MV-4-11 (cell line): Measurements from ENCODE around the gene GIMAP2.
"Not testable (repeated sequence)": the region's sequence is repeated elsewhere in the genome, so short reads cannot be mapped to it uniquely, and the experiment has no call there.

ENCODE experiments used
- DNase-seq: peaks from one replicate; lab custom pipeline; 2025; lab: John Stamatoyannopoulos, UW

The GIMAP2 gene

GRCh38 chr7:150685219-150686029 is at the start of gene GIMAP2:
Gene GIMAP2 (plus strand): TSS chr7:150685706. CDS start chr7:150687060, 1,354 bp downstream.
- DNase-seq = peak; percentile 78

GRCh38 chr7:150641854-150642253 is 43.7 kb upstream of the GIMAP2 start:
- DNase-seq = no peak

- DNase-seq = no peak
Observed at GRCh38 chr7:150642926-150643325, 42.6 kb upstream of the GIMAP2 start.

- no peak for DNase-seq
Observed at GRCh38 chr7:150645259-150646020, 40.1 kb upstream of the GIMAP2 start.

- DNase-seq = no peak
Observed at GRCh38 chr7:150648353-150649079, 37.0 kb upstream of the GIMAP2 start.

- no peak for DNase-seq
Observed at GRCh38 chr7:150649080-150649385, 36.5 kb upstream of the GIMAP2 start.

GRCh38 chr7:150654692-150655091 is 30.8 kb upstream of the GIMAP2 start:
- no peak for DNase-seq

GRCh38 chr7:150656047-150656446 is 29.5 kb upstream of the GIMAP2 start:
- no peak for DNase-seq

GRCh38 chr7:150657526-150657925 is 28.0 kb upstream of the GIMAP2 start:
- DNase-seq = no peak

GRCh38 chr7:150660939-150661613 is 24.4 kb upstream of the GIMAP2 start:
- no peak for DNase-seq

GRCh38 chr7:150662821-150663220 is 22.7 kb upstream of the GIMAP2 start:
- DNase-seq = not testable (repeated sequence)

GRCh38 chr7:150663802-150664494 is 21.6 kb upstream of the GIMAP2 start:
- DNase-seq = no peak

GRCh38 chr7:150665089-150665748 is 20.3 kb upstream of the GIMAP2 start:
- DNase-seq = no peak

- peak; percentile 65 for DNase-seq
Observed at GRCh38 chr7:150665896-150666295, 19.6 kb upstream of the GIMAP2 start.

- peak; percentile 43 for DNase-seq
Observed at GRCh38 chr7:150666412-150666811, 19.1 kb upstream of the GIMAP2 start.

- no peak for DNase-seq
Observed at GRCh38 chr7:150668472-150668911, 17.0 kb upstream of the GIMAP2 start.

- no peak for DNase-seq
Observed at GRCh38 chr7:150668977-150669376, 16.5 kb upstream of the GIMAP2 start.

- DNase-seq = not testable (repeated sequence)
Observed at GRCh38 chr7:150671798-150672585, 13.5 kb upstream of the GIMAP2 start.

- DNase-seq = no peak
Observed at GRCh38 chr7:150675714-150676113, 9.8 kb upstream of the GIMAP2 start.

- DNase-seq = peak; percentile 55
Observed at GRCh38 chr7:150676276-150676675, 9.2 kb upstream of the GIMAP2 start.
